Loucy (cell line): ENCODE results near the gene MAGEB3.

ENCODE experiments used
- H2AFZ ChIP-seq: fragments of 200-600 bp; sonication (generic); 2 replicates; pipeline ENCODE4 v1.6.0; 2016; ENCODE audit warnings: antibody characterized with exemption, mild to moderate bottlenecking, low read length, moderate library complexity
- H3F3A ChIP-seq: fragments of 200-600 bp; 2 replicates; pipeline ENCODE4 v1.6.0; 2016; ENCODE audit warnings: antibody characterized with exemption, low read depth, mild to moderate bottlenecking
- H3K27me3 ChIP-seq: fragments of 200-600 bp; sonication (generic); 2 replicates; pipeline ENCODE4 v1.6.1; 2014; ENCODE audit warnings: low read length, mild to moderate bottlenecking; ENCODE audit not compliant: insufficient read depth, poor library complexity, severe bottlenecking
- H3K36me3 ChIP-seq: fragments of 200-600 bp; sonication (generic); 2 replicates; pipeline ENCODE4 v1.6.1; 2016; ENCODE audit warnings: low read length; ENCODE audit not compliant: insufficient read depth
- H3K4me1 ChIP-seq: fragments of 200-600 bp; sonication (generic); 2 replicates; pipeline ENCODE4 v1.5.1; 2014; ENCODE audit warnings: low read length, mild to moderate bottlenecking; ENCODE audit not compliant: insufficient read depth, poor library complexity, severe bottlenecking
- H3K4me2 ChIP-seq: fragments of 200-600 bp; sonication (generic); 2 replicates; pipeline ENCODE4 v1.6.0; 2014; ENCODE audit warnings: antibody characterized with exemption, low read length, low read depth, mild to moderate bottlenecking; ENCODE audit not compliant: poor library complexity, severe bottlenecking
- H3K4me3 ChIP-seq: fragments of 200-600 bp; sonication (generic); 2 replicates; pipeline ENCODE4 v1.5.1; 2014; ENCODE audit warnings: low read length, mild to moderate bottlenecking, mixed read lengths; ENCODE audit not compliant: poor library complexity, severe bottlenecking
- H3K79me2 ChIP-seq: fragments of 200-600 bp; sonication (generic); 2 replicates; pipeline ENCODE4 v1.6.1; 2014; ENCODE audit warnings: low read length; ENCODE audit not compliant: insufficient read depth
- H3K9ac ChIP-seq: fragments of 200-600 bp; sonication (generic); 2 replicates; pipeline ENCODE4 v1.6.0; 2014; ENCODE audit warnings: mild to moderate bottlenecking, low read depth, low read length, moderate library complexity; ENCODE audit not compliant: poor library complexity, severe bottlenecking
- H3K9me2 ChIP-seq: fragments of 200-600 bp; sonication (generic); replicated peaks from 2 replicates; pipeline ENCODE4 v1.6.1; 2016; ENCODE audit warnings: low read depth, low read length, mixed read lengths
- H3K9me3 ChIP-seq: fragments of 200-600 bp; sonication (generic); 2 replicates; pipeline ENCODE4 v1.6.1; 2014; ENCODE audit warnings: mild to moderate bottlenecking, antibody characterized with exemption, low read length, low read depth; ENCODE audit not compliant: insufficient read depth
- H4K20me1 ChIP-seq: fragments of 200-600 bp; sonication (generic); 2 replicates; pipeline ENCODE4 v1.6.0; 2014; ENCODE audit warnings: antibody characterized with exemption, low read length, mild to moderate bottlenecking; ENCODE audit not compliant: insufficient read depth, poor library complexity, severe bottlenecking
- EZH2phosphoT487 ChIP-seq: fragments of 200-600 bp; IDR thresholded peaks from 2 replicates; pipeline ENCODE4 v1.6.1; 2018; ENCODE audit warnings: antibody characterized with exemption, mild to moderate bottlenecking, moderate library complexity, borderline replicate concordance
- TF ChIP-seq, protein P1 (sequence below): fragments of 200-600 bp; sonication (generic); conservative IDR thresholded peaks from 2 replicates; pipeline ENCODE4 v1.5.1; 2014; ENCODE audit warnings: mild to moderate bottlenecking, antibody characterized with exemption, low read length

MAGEB3 gene

DNA sequence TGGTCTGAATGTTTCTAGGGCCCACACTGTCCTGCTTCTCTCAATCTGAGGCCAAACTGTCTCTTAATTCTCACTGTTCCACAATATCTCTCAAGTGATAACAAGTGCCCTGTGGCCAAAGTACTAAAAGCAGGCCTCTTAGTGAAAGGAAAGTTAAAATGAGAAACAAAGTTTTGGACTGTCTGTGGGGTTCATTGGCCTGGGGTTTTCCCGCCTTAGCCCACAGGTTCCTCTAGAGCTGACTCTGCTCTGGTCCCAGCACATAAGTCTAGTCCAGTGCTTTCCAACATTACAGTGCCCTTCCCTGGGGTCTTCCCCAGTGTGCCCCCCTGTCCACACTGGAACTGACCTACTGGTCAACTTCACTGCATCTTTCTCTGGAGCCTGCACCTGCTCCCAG lies 22.8 kb downstream of the MAGEB3 start:
- H3K79me2 ChIP-seq, result no peaks in the 10 kb centered on the region
- H3F3A ChIP-seq, result no peaks in the 10 kb centered on the region
- H3K27me3 ChIP-seq, result no peaks in the 10 kb centered on the region
- TF ChIP-seq EZH2phosphoT487, result no peak
- TF ChIP-seq, protein P1, sequence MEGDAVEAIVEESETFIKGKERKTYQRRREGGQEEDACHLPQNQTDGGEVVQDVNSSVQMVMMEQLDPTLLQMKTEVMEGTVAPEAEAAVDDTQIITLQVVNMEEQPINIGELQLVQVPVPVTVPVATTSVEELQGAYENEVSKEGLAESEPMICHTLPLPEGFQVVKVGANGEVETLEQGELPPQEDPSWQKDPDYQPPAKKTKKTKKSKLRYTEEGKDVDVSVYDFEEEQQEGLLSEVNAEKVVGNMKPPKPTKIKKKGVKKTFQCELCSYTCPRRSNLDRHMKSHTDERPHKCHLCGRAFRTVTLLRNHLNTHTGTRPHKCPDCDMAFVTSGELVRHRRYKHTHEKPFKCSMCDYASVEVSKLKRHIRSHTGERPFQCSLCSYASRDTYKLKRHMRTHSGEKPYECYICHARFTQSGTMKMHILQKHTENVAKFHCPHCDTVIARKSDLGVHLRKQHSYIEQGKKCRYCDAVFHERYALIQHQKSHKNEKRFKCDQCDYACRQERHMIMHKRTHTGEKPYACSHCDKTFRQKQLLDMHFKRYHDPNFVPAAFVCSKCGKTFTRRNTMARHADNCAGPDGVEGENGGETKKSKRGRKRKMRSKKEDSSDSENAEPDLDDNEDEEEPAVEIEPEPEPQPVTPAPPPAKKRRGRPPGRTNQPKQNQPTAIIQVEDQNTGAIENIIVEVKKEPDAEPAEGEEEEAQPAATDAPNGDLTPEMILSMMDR, result no peak
- H3K4me1 ChIP-seq, result no peaks in the 10 kb centered on the region
- 0 out of 2 replicates have a peak, but pooled peaks cover 3% of the 10 kb centered on the region for H3K9me3 ChIP-seq
- H4K20me1 ChIP-seq, result no peaks in the 10 kb centered on the region
- H3K9ac ChIP-seq, result no peak overlapping the region
- no peaks in the 10 kb centered on the region for H3K36me3 ChIP-seq
- no peak overlapping the region for H3K4me2 ChIP-seq
- no peak overlapping the region for H2AFZ ChIP-seq
- no peaks in the 10 kb centered on the region for H3K9me2 ChIP-seq
- no peak overlapping the region for H3K4me3 ChIP-seq

DNA sequence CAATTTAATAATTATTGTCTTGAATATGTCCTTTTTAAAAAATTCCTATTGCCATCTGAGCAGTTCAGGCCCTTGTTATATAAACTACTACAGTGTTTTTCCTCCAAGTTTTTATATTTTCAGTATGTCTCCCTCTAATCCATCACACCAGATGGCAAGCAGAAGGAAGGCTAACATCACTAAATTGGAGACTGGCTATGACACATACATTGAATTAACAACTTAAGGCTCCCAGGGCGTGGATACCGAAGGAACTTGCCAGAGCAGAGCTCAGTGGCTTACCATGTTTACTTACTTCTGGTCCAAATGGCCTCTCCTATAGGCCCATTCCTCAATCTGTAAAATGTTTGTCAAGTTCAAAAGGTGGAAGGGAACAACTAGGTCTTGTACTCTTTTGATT lies 29.5 kb downstream of the MAGEB3 start:
- Histone ChIP-seq H3K4me1 (peaks cover under 1% of the 10 kb centered on the region), H3K4me2 (no peak overlapping the region), H3K9ac (no peak overlapping the region), H3K9me2 (no peaks in the 10 kb centered on the region), H3K79me2 (no peaks in the 10 kb centered on the region), H4K20me1 (no peaks in the 10 kb centered on the region), H3K36me3 (no peaks in the 10 kb centered on the region), H3K9me3 (0 out of 2 replicates have a peak, but pooled peaks cover 3% of the 10 kb centered on the region), H3K27me3 (no peaks in the 10 kb centered on the region), H2AFZ (no peak overlapping the region), H3F3A (no peaks in the 10 kb centered on the region), H3K4me3 (no peak overlapping the region)
- TF ChIP-seq EZH2phosphoT487, result no peak

DNA sequence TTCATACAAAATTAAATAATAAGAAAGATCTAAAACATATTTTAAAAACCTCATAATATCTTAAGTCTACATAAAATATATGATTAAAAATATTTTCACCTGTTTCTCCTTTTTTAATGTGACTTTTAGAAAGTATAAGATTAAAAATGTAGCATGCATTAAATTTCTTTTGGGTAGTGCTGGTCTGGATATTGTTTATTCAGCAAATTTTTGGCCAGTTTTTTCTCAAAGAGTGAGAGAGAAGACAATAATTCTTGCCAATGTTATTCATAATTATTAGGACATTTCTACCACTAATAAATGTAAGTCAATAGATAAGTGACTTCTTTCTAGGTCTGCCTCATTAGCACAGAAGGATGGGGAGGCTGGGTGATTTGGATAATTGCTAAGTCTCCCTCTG lies 30.6 kb downstream of the MAGEB3 start:
- Histone ChIP-seq H3F3A (no peaks in the 10 kb centered on the region), H3K9me2 (no peaks in the 10 kb centered on the region), H3K4me3 (no peak overlapping the region), H3K27me3 (no peaks in the 10 kb centered on the region), H3K4me1 (peaks cover 8% of the 10 kb centered on the region), H3K79me2 (no peaks in the 10 kb centered on the region), H3K4me2 (no peak overlapping the region), H3K36me3 (no peaks in the 10 kb centered on the region), H2AFZ (no peak overlapping the region), H4K20me1 (no peaks in the 10 kb centered on the region), H3K9ac (no peak overlapping the region), H3K9me3 (no peaks in the 10 kb centered on the region)
- TF ChIP-seq EZH2phosphoT487, result no peak

DNA sequence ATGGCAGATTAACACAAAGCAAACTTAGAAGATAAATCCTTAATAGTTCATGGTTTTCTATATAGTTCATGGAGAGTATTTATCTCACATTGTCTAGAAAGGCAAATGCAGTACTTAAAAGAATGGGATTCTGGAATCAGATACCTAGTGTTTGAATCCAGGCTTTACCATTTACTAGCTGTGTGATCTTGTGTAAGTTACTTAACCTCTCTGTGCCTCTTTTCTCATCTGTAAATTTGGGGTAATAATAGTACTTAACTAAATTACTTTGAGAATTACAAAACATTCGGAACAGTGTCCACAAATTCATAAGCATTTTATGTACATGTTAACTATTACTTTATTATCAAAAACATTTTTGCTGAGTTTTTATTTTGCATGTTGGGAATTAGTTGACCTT lies 32.3 kb downstream of the MAGEB3 start:
- no peak overlapping the region for H3K9ac ChIP-seq
- peaks cover 14% of the 10 kb centered on the region for H3K4me1 ChIP-seq
- no peaks in the 10 kb centered on the region for H3K9me2 ChIP-seq
- no peaks in the 10 kb centered on the region for H4K20me1 ChIP-seq
- H2AFZ ChIP-seq, result no peak overlapping the region
- H3K4me2 ChIP-seq, result no peak overlapping the region
- no peaks in the 10 kb centered on the region for H3K27me3 ChIP-seq
- no peaks in the 10 kb centered on the region for H3F3A ChIP-seq
- H3K4me3 ChIP-seq, result no peak overlapping the region
- H3K79me2 ChIP-seq, result no peaks in the 10 kb centered on the region
- TF ChIP-seq, protein P1, result no peak
- TF ChIP-seq EZH2phosphoT487, result no peak
- H3K9me3 ChIP-seq, result no peaks in the 10 kb centered on the region
- H3K36me3 ChIP-seq, result no peaks in the 10 kb centered on the region
